PC-9 (cell line): ENCODE data around the gene URM1. TPM values are rescaled to one million over a fixed set of nuclear protein-coding genes. Genes with fewer than 3 reads are reported as not detected.
A peak's percentile ranks its signal among the peaks of the same experiment; 100 is the strongest.

Experiments
- BruUV-seq: library from RNA; stranded (reverse); fragments of 400-500 nt; replicated peaks from 2 replicates; lab custom pipeline; 2021; lab: Mats Ljungman, UMichigan
- CTCF ChIA-PET: fragments of 300-600 bp; sonication (Branson Sonifier 250); formaldehyde crosslinking; loops from one replicate; lab custom pipeline; 2022; ENCODE audit warnings: antibody characterized with exemption; lab: Charles Lee
- POLR2A ChIA-PET: fragments of 300-600 bp; sonication (Branson Sonifier 250); formaldehyde crosslinking; loops from one replicate; lab custom pipeline; 2022; ENCODE audit warnings: antibody characterized with exemption; ENCODE audit not compliant: unreplicated experiment; lab: Charles Lee
- DNase-seq, 2 experiments: peaks; one replicate each; pipeline versions ENCODE4 v3.0.0 to v3.0.0-alpha.2; 2015 to 2022; ENCODE audit warnings: mixed read lengths in 1 of 2
- H2AFZ ChIP-seq: fragments of 200-600 bp; sonication (generic); 2 replicates; pipeline ENCODE4 v1.8.1; 2017; ENCODE audit warnings: antibody characterized with exemption
- H3F3A ChIP-seq: fragments of 200-600 bp; sonication (generic); 2 replicates; pipeline ENCODE4 v1.8.1; 2017; ENCODE audit warnings: antibody characterized with exemption, mild to moderate bottlenecking, low read depth; ENCODE audit not compliant: insufficient read depth
- H3K27ac ChIP-seq: fragments of 200-600 bp; sonication (generic); 2 replicates; pipeline ENCODE4 v1.6.1; 2016; ENCODE audit warnings: mixed run types
- H3K27me3 ChIP-seq: fragments of 200-600 bp; sonication (generic); 2 replicates; pipeline ENCODE4 v1.6.1; 2016; ENCODE audit warnings: low read depth, mixed run types; ENCODE audit not compliant: insufficient read depth
- H3K36me3 ChIP-seq: fragments of 200-600 bp; sonication (generic); 2 replicates; pipeline ENCODE4 v1.6.1; 2016; ENCODE audit warnings: low read depth, mixed run types
- H3K4me1 ChIP-seq: fragments of 200-600 bp; sonication (generic); replicated peaks from 2 replicates; pipeline ENCODE4 v1.6.1; 2016; ENCODE audit warnings: mixed run types; ENCODE audit not compliant: insufficient read depth
- H3K4me2 ChIP-seq: fragments of 200-600 bp; sonication (generic); 2 replicates; pipeline ENCODE4 v1.6.1; 2017; ENCODE audit warnings: mixed run types
- H3K4me3 ChIP-seq: fragments of 200-600 bp; sonication (generic); 2 replicates; pipeline ENCODE4 v1.6.1; 2016; ENCODE audit warnings: mixed run types
- H3K79me2 ChIP-seq: fragments of 200-600 bp; sonication (generic); 2 replicates; pipeline ENCODE4 v1.6.1; 2017; ENCODE audit warnings: low read depth, mixed run types
- H3K9me2 ChIP-seq: fragments of 200-600 bp; sonication (generic); 2 replicates; pipeline ENCODE4 v1.8.1; 2017; ENCODE audit warnings: mild to moderate bottlenecking; ENCODE audit not compliant: insufficient read depth
- H3K9me3 ChIP-seq: fragments of 200-600 bp; sonication (generic); 2 replicates; pipeline ENCODE4 v1.8.1; 2016; ENCODE audit warnings: low read depth; ENCODE audit not compliant: insufficient read depth
- H4K20me1 ChIP-seq: fragments of 200-600 bp; sonication (generic); 2 replicates; pipeline ENCODE4 v1.8.1; 2017; ENCODE audit not compliant: insufficient read depth
- CTCF ChIP-seq: fragments of 200-600 bp; sonication (generic); conservative IDR thresholded peaks from 2 replicates; pipeline ENCODE4 v1.6.1; 2017; ENCODE audit warnings: mixed run types, antibody characterized with exemption, mild to moderate bottlenecking, moderate library complexity
- EZH2 ChIP-seq: fragments of 200-600 bp; sonication (generic); IDR thresholded peaks from 2 replicates; pipeline ENCODE4 v1.8.0; 2017; ENCODE audit warnings: antibody characterized with exemption, low read depth
- intact Hi-C: fragments of 100-400 bp; cut with micrococcal nuclease; formaldehyde crosslinking; loops from one replicate; pipeline ENCODE4 v1.10.0; 2022; ENCODE audit not compliant: unreplicated experiment
- total RNA-seq: library from RNA; stranded (reverse); gene quantifications from 2 replicates; pipeline ENCODE4 v1.2.3, GENCODE V29; 2021

The URM1 gene
- total RNA-seq, 1 experiment from 2014 or later: 98.1 TPM

GRCh38 chr9:128408963-128409431 is 37.8 kb downstream of the URM1 start:
- Histone ChIP-seq H3K4me3 (no peak overlapping the region), H3F3A (no peaks in the 10 kb centered on the region), H3K9me3 (no peaks in the 10 kb centered on the region), H3K27me3 (no peaks in the 10 kb centered on the region), H3K36me3 (no peaks in the 10 kb centered on the region), H3K4me2 (no peak overlapping the region), H3K9me2 (no peaks in the 10 kb centered on the region), H3K27ac (no peak overlapping the region), H2AFZ (no peak overlapping the region), H3K79me2 (no peaks in the 10 kb centered on the region), H3K4me1 (no peaks in the 10 kb centered on the region), H4K20me1 (no peaks in the 10 kb centered on the region)
- no TSS peak for BruUV-seq
- intact Hi-C loops: no loop called here
- CTCF ChIA-PET: no interaction called here
- TF ChIP-seq CTCF: no peak
- no peak for TF ChIP-seq EZH2
- DNase-seq: no peak
- POLR2A ChIA-PET: no interaction called here

- no peaks in the 10 kb centered on the region for H3K4me1 ChIP-seq
- H3K4me3 ChIP-seq: no peak overlapping the region
- H3K9me2 ChIP-seq: no peaks in the 10 kb centered on the region
- no peaks in the 10 kb centered on the region for H3K27me3 ChIP-seq
- no peaks in the 10 kb centered on the region for H3F3A ChIP-seq
- intact Hi-C loops: no loop called here
- no peak for DNase-seq
- H3K79me2 ChIP-seq: no peaks in the 10 kb centered on the region
- POLR2A ChIA-PET: no interaction called here
- H3K4me2 ChIP-seq: no peak overlapping the region
- H3K9me3 ChIP-seq: no peaks in the 10 kb centered on the region
- CTCF ChIA-PET: no interaction called here
- BruUV-seq: no TSS peak
- no peaks in the 10 kb centered on the region for H3K36me3 ChIP-seq
- H3K27ac ChIP-seq: no peak overlapping the region
- TF ChIP-seq EZH2 (no peak), CTCF (no peak)
- no peaks in the 10 kb centered on the region for H4K20me1 ChIP-seq
- no peak overlapping the region for H2AFZ ChIP-seq
Measured at GRCh38 chr9:128409450-128409849, 38.3 kb downstream of the URM1 start.

- no peaks in the 10 kb centered on the region for H3F3A ChIP-seq
- no peaks in the 10 kb centered on the region for H3K27me3 ChIP-seq
- H3K27ac ChIP-seq: no peak overlapping the region
- no peak overlapping the region for H3K4me3 ChIP-seq
- H3K4me2 ChIP-seq: no peak overlapping the region
- TF ChIP-seq EZH2 (no peak), CTCF (no peak)
- intact Hi-C loops: loop anchor here (5.0 kb wide), 1 partner anchor 68 kb away; the partner anchor contains the start of gene SLC27A4
- H4K20me1 ChIP-seq: no peaks in the 10 kb centered on the region
- H2AFZ ChIP-seq: no peak overlapping the region
- no peaks in the 10 kb centered on the region for H3K36me3 ChIP-seq
- peak in 1 of 2 experiments; percentile 20 for DNase-seq
- BruUV-seq: no TSS peak
- no peaks in the 10 kb centered on the region for H3K9me3 ChIP-seq
- no peaks in the 10 kb centered on the region for H3K79me2 ChIP-seq
- no peaks in the 10 kb centered on the region for H3K9me2 ChIP-seq
- POLR2A ChIA-PET: no interaction called here
- no peaks in the 10 kb centered on the region for H3K4me1 ChIP-seq
- CTCF ChIA-PET: interaction anchor here (0.6 to 2.6 kb wide), 3 partner anchors 35 to 267 kb away, joined by 7 to 10 read pairs (median 8); no protein-coding TSS in a partner anchor
Measured at GRCh38 chr9:128409978-128410377, 38.8 kb downstream of the URM1 start.
